ENCODE data around the gene CABP5. TPM values are rescaled to one million over a fixed set of nuclear protein-coding genes. Genes with fewer than 3 reads are reported as not detected.

CABP5 gene
- polyA plus RNA-seq, 1 donor (not counting 4 experiments of a cell fraction or from before 2014, with no cell fraction given), result not detected

DNA sequence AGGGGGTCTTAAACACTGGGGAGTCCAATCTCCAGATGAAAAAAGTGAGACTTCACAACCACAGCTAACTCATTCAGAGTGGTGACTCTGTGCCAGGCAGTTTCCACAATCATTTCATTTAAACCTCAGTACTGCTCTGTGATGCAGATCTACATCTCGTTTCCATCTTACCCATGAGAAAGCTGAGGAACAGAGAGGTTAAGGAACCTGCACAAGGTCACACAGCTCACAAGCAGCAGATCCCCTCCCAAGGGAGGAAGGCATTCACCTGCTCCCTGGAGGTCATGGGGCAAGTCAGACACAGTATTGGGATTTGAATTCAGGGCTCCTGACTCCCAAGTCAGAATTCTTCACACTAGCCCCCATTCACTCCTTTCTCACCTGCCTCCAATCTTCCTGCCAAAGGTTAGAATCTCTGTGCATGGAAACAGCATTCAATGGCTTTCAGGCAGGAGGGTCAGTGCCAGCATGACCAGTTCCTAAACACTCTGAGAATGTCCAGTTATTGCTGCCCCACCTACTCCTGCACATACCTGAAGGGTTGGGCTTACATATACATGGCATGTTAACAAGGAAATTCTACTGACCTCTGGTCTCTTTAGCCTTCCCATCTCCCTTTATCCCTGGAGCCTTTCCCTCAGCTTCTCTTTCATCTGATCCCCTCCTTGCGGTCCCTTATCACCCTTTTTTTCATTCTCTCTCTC is 1.9 kb downstream of the CABP5 start:
- Histone ChIP-seq H3K27ac (ENCODE audit: control insufficient read depth, insufficient read depth, low read length) (no peak overlapping the region), H4K20me1 (ENCODE audit: control insufficient read depth, extremely low read depth, insufficient read depth, low read length) (no peaks in the 10 kb centered on the region), H3K36me3 (ENCODE audit: control insufficient read depth in 2 of 2, extremely low read depth in 1 of 2, insufficient read depth in 2 of 2, low read length in 2 of 2) (no peaks in the 10 kb centered on the region), H3K9me3 (ENCODE audit: control insufficient read depth, low read depth, low read length) (no peaks in the 10 kb centered on the region), H3K79me2 (ENCODE audit: control insufficient read depth, insufficient read depth, low read length) (no peaks in the 10 kb centered on the region), H3K4me3 (ENCODE audit: control insufficient read depth in 2 of 3, extremely low read depth in 1 of 3, insufficient read depth in 2 of 3, low read depth in 1 of 3, low read length in 3 of 3) (no peak overlapping the region), H3K9me1 (ENCODE audit: control insufficient read depth, extremely low read depth, insufficient read depth, low read length) (no peaks in the 10 kb centered on the region), H3K4me1 (ENCODE audit: control insufficient read depth, extremely low read depth, insufficient read depth, low read length) (no peaks in the 10 kb centered on the region), H3K4me2 (ENCODE audit: control insufficient read depth, extremely low read depth, insufficient read depth, low read depth, low read length) (no peak overlapping the region), H3K9ac (ENCODE audit: control insufficient read depth, extremely low read depth, insufficient read depth, low read length) (no peak overlapping the region), H2AFZ (ENCODE audit: control insufficient read depth, low read length) (no peak overlapping the region), H3K27me3 (ENCODE audit: control insufficient read depth, extremely low read depth, insufficient read depth, low read length) (no peaks in the 10 kb centered on the region)
- TF ChIP-seq EZH2 (IDR thresholded peaks at IDR 0.05; ENCODE audit: low read length) (no peak), CTCF (optimal IDR thresholded peaks at IDR 0.05 in 1 of 3, IDR thresholded peaks at IDR 0.05 in 1 of 3, conservative IDR thresholded peaks at IDR 0.05 in 1 of 3; ENCODE audit: extremely low read depth in 1 of 3, insufficient read depth in 2 of 3, low read length in 3 of 3) (no peak)
- dilution Hi-C loops (cut with MboI; ENCODE audit: extremely low pct_ligation_motif_present, low sequenced_read_pairs), result no loop called here
- DNase-seq (ENCODE audit: low read depth, low spot score) (no peak), FAIRE-seq (no peak)

- H4K20me1 ChIP-seq (ENCODE audit: control insufficient read depth, extremely low read depth, insufficient read depth, low read length), result no peaks in the 10 kb centered on the region
- H3K4me1 ChIP-seq (ENCODE audit: control insufficient read depth, extremely low read depth, insufficient read depth, low read length), result no peaks in the 10 kb centered on the region
- no peaks in the 10 kb centered on the region for H3K27me3 ChIP-seq (ENCODE audit: control insufficient read depth, extremely low read depth, insufficient read depth, low read length)
- H3K4me3 ChIP-seq (ENCODE audit: control insufficient read depth in 2 of 3, extremely low read depth in 1 of 3, insufficient read depth in 2 of 3, low read depth in 1 of 3, low read length in 3 of 3), result no peak overlapping the region
- DNase-seq (ENCODE audit: low read depth, low spot score) (no peak), FAIRE-seq (no peak)
- no peaks in the 10 kb centered on the region for H3K36me3 ChIP-seq (ENCODE audit: control insufficient read depth in 2 of 2, extremely low read depth in 1 of 2, insufficient read depth in 2 of 2, low read length in 2 of 2)
- no peaks in the 10 kb centered on the region for H3K9me3 ChIP-seq (ENCODE audit: control insufficient read depth, low read depth, low read length)
- H2AFZ ChIP-seq (ENCODE audit: control insufficient read depth, low read length), result no peak overlapping the region
- no peak overlapping the region for H3K9ac ChIP-seq (ENCODE audit: control insufficient read depth, extremely low read depth, insufficient read depth, low read length)
- no peak overlapping the region for H3K4me2 ChIP-seq (ENCODE audit: control insufficient read depth, extremely low read depth, insufficient read depth, low read depth, low read length)
- dilution Hi-C loops (cut with MboI; ENCODE audit: extremely low pct_ligation_motif_present, low sequenced_read_pairs), result no loop called here
- H3K79me2 ChIP-seq (ENCODE audit: control insufficient read depth, insufficient read depth, low read length), result no peaks in the 10 kb centered on the region
- TF ChIP-seq EZH2 (IDR thresholded peaks at IDR 0.05; ENCODE audit: low read length) (no peak), CTCF (optimal IDR thresholded peaks at IDR 0.05 in 1 of 3, IDR thresholded peaks at IDR 0.05 in 1 of 3, conservative IDR thresholded peaks at IDR 0.05 in 1 of 3; ENCODE audit: extremely low read depth in 1 of 3, insufficient read depth in 2 of 3, low read length in 3 of 3) (no peak)
- no peak overlapping the region for H3K27ac ChIP-seq (ENCODE audit: control insufficient read depth, insufficient read depth, low read length)
- no peaks in the 10 kb centered on the region for H3K9me1 ChIP-seq (ENCODE audit: control insufficient read depth, extremely low read depth, insufficient read depth, low read length)
Measured at GRCh38 chr19:48036765-48037164, 7.1 kb downstream of the CABP5 start.

Data from keratinocyte (primary cell).